CD4-positive, alpha-beta T cell (primary cell): Measurements from ENCODE around the gene CCNJL. TPM values are rescaled to one million over a fixed set of nuclear protein-coding genes. Genes with fewer than 3 reads are reported as not detected.

Source experiments
- ATAC-seq: fragments of 200-7000 bp; cut with Tn5 transposase; one replicate; pipeline ENCODE4 v1.10.0; 2022; ENCODE audit warnings: mild to moderate bottlenecking; ENCODE audit not compliant: poor library complexity
- CTCF ChIA-PET: fragments of 350-600 bp; sonication (Branson Sonifier 250); formaldehyde crosslinking; loops from one replicate; lab custom pipeline; 2021; ENCODE audit warnings: antibody characterized with exemption, inconsistent platforms; lab: Charles Lee
- POLR2A ChIA-PET: fragments of 350-600 bp; sonication (Branson Sonifier 250); formaldehyde crosslinking; loops from one replicate; lab custom pipeline; 2021; ENCODE audit warnings: antibody characterized with exemption, inconsistent platforms; lab: Charles Lee
- DNase-seq, 14 experiments: peaks; one replicate each; pipeline ENCODE4 v3.0.0-alpha.2; 2013 to 2020; ENCODE audit warnings: mixed read lengths in 2 of 14
- H3K27ac ChIP-seq, 2 donors: one replicate each; pipeline versions ENCODE4 v1.5.1 to v1.7.0; 2013; ENCODE audit warnings: low read length in 2 of 2, low read depth in 1 of 2, mild to moderate bottlenecking in 1 of 2
- H3K27me3 ChIP-seq, 2 experiments: 1 replicate in 1 of 2; 2 replicates in 1 of 2; pipeline versions ENCODE4 v1.6.1 to v1.7.0; 2013; ENCODE audit warnings: low read length in 2 of 2, control low read depth in 1 of 2, mild to moderate bottlenecking in 1 of 2, moderate library complexity in 1 of 2; ENCODE audit not compliant: insufficient read depth in 2 of 2, control insufficient read depth in 1 of 2
- H3K36me3 ChIP-seq: one replicate; pipeline ENCODE4 v1.6.1; 2013; ENCODE audit warnings: low read length, control low read depth; ENCODE audit not compliant: insufficient read depth
- H3K4me1 ChIP-seq: one replicate; pipeline ENCODE4 v1.6.1; 2013; ENCODE audit warnings: low read length, control low read depth; ENCODE audit not compliant: insufficient read depth
- H3K4me3 ChIP-seq: one replicate; pipeline ENCODE4 v1.5.1; 2013; ENCODE audit warnings: mild to moderate bottlenecking, low read length, moderate library complexity
- H3K9me3 ChIP-seq, 2 experiments: 1 replicate in 1 of 2; 2 replicates in 1 of 2; pipeline versions ENCODE4 v1.6.1 to v1.7.0; 2013; ENCODE audit warnings: low read length in 2 of 2, mild to moderate bottlenecking in 2 of 2, control low read depth in 1 of 2, moderate library complexity in 1 of 2; ENCODE audit not compliant: control insufficient read depth in 1 of 2, insufficient read depth in 1 of 2
- H3K27ac Mint-ChIP-seq: one replicate; pipeline ENCODE4 v1.8.0; 2020; ENCODE audit warnings: mixed read lengths
- H3K27me3 Mint-ChIP-seq: one replicate; pipeline ENCODE4 v1.8.0; 2021; ENCODE audit warnings: mixed read lengths
- H3K36me3 Mint-ChIP-seq: one replicate; pipeline ENCODE4 v1.8.0; 2021; ENCODE audit warnings: low read depth, mixed read lengths
- H3K4me1 Mint-ChIP-seq: one replicate; pipeline ENCODE4 v1.8.0; 2021; ENCODE audit warnings: low read depth, mixed read lengths
- H3K4me3 Mint-ChIP-seq: one replicate; pipeline ENCODE4 v1.8.0; 2020; ENCODE audit warnings: mild to moderate bottlenecking, mixed read lengths
- H3K9me3 Mint-ChIP-seq: one replicate; pipeline ENCODE4 v1.8.0; 2020; ENCODE audit warnings: mixed read lengths
- intact Hi-C, 2 experiments: fragments of 100-400 bp; cut with DNase I in 1 of 2; cut with micrococcal nuclease in 1 of 2; formaldehyde crosslinking; loops; one replicate each; pipeline versions ENCODE4 v1.15.1 to v1.9.0; 2023 to 2025; cut with DNase I, micrococcal nuclease
- total RNA-seq, 174 experiments: library from RNA in 2 of 174; stranded (reverse) in 2 of 174; gene quantifications; one replicate each; pipeline ENCODE4 v1.2.3 and lab custom pipeline; 2021 to 2026
- TF ChIP-seq, protein P1 (sequence below): fragments of 200-600 bp; IDR thresholded peaks from one replicate; pipeline ENCODE4 v1.8.0; 2022; ENCODE audit warnings: antibody characterized with exemption, mild to moderate bottlenecking

The CCNJL gene
- total RNA-seq, 2 experiments from 2014 or later: not detected

DNA sequence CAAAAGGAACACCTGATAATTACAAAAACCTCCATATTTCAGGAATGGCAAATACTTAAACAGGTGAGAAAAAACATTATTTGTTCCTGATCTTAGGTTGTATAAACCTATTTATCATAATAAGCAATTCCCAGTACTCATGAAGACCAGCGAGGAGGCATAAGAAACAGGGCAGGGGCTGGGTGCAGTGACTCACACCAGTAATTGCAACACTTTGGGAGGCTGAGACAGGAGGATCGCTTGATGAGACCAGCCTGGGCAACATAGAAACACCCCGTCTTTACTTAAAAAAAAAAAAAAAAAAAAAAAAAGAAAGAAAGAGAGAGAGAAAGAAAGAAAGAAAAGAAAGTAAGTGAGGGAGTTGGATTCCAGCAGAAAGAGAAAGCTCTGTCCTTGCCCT lies 21.6 kb downstream of the CCNJL start:
- TF ChIP-seq, protein P1, sequence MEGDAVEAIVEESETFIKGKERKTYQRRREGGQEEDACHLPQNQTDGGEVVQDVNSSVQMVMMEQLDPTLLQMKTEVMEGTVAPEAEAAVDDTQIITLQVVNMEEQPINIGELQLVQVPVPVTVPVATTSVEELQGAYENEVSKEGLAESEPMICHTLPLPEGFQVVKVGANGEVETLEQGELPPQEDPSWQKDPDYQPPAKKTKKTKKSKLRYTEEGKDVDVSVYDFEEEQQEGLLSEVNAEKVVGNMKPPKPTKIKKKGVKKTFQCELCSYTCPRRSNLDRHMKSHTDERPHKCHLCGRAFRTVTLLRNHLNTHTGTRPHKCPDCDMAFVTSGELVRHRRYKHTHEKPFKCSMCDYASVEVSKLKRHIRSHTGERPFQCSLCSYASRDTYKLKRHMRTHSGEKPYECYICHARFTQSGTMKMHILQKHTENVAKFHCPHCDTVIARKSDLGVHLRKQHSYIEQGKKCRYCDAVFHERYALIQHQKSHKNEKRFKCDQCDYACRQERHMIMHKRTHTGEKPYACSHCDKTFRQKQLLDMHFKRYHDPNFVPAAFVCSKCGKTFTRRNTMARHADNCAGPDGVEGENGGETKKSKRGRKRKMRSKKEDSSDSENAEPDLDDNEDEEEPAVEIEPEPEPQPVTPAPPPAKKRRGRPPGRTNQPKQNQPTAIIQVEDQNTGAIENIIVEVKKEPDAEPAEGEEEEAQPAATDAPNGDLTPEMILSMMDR: no peak
- no peaks in the 10 kb centered on the region for H3K36me3 ChIP-seq
- DNase-seq (no peak), ATAC-seq (no peak)
- H3K4me1 Mint-ChIP-seq: no peaks in the 10 kb centered on the region
- H3K27ac Mint-ChIP-seq: no peak overlapping the region
- H3K4me3 Mint-ChIP-seq: no peak overlapping the region
- intact Hi-C loops: no loop called here
- H3K9me3 Mint-ChIP-seq: no peaks in the 10 kb centered on the region
- no peaks in the 10 kb centered on the region for H3K9me3 ChIP-seq
- no peaks in the 10 kb centered on the region for H3K36me3 Mint-ChIP-seq
- no peaks in the 10 kb centered on the region for H3K4me1 ChIP-seq
- CTCF ChIA-PET: no interaction called here
- peaks cover 0 to 2% of the 10 kb centered on the region in 2 experiments for H3K27me3 ChIP-seq
- POLR2A ChIA-PET: no interaction called here
- no peak overlapping the region for H3K4me3 ChIP-seq
- H3K27me3 Mint-ChIP-seq: no peaks in the 10 kb centered on the region
- H3K27ac ChIP-seq: no peak overlapping the region

DNA sequence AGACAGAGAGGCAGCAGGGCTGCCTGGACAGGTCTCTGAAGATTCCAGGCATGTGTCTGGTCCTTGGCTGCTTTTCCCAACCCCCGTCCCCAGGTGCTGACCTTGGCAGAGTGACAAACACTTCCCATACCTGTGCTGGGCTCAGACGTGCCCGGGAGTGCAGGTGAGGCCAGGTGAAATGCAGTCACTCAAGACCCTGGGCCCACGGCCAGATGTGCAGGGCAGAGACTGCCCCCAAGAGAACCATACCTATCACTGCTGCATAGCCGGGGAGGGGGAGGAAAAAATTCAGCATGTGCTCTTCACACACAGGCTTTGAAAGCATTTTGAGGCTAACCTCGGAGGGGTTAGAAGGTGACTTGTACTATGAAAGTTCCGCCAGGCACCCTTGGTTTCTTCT lies 22.6 kb downstream of the CCNJL start:
- H3K36me3 Mint-ChIP-seq: no peaks in the 10 kb centered on the region
- no peak overlapping the region for H3K27ac Mint-ChIP-seq
- no peaks in the 10 kb centered on the region for H3K4me1 Mint-ChIP-seq
- peaks cover 0 to 2% of the 10 kb centered on the region in 2 experiments for H3K27me3 ChIP-seq
- DNase-seq (no peak), ATAC-seq (no peak)
- H3K9me3 Mint-ChIP-seq: no peaks in the 10 kb centered on the region
- ChIA-PET CTCF (no interaction called here), POLR2A (no interaction called here)
- no peaks in the 10 kb centered on the region for H3K36me3 ChIP-seq
- no peaks in the 10 kb centered on the region for H3K9me3 ChIP-seq
- H3K27me3 Mint-ChIP-seq: no peaks in the 10 kb centered on the region
- no peak overlapping the region for H3K4me3 Mint-ChIP-seq
- no peak overlapping the region for H3K4me3 ChIP-seq
- TF ChIP-seq, protein P1: no peak
- H3K27ac ChIP-seq: no peak overlapping the region
- intact Hi-C loops: no loop called here
- no peaks in the 10 kb centered on the region for H3K4me1 ChIP-seq

DNA sequence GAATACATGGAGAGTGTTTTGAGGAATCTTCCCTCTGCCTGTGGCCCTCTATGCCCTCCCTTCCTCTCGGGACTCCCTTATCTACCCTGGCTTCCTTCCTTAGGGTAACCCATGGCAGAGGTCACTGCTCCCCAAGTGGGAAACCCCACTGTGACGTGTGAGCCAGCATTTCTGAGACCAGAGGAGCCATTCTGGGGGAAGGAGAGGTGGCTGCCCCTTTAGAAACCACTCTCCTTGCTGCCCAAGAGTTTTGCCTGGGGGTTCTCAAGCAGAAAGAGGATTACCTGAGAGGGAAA lies 23.1 kb downstream of the CCNJL start:
- Mint-ChIP-seq H3K36me3 (no peaks in the 10 kb centered on the region), H3K27me3 (no peaks in the 10 kb centered on the region), H3K4me3 (no peak overlapping the region), H3K27ac (no peak overlapping the region), H3K9me3 (no peaks in the 10 kb centered on the region), H3K4me1 (no peaks in the 10 kb centered on the region)
- Histone ChIP-seq H3K27ac (no peak overlapping the region), H3K27me3 (peaks cover 0 to 2% of the 10 kb centered on the region in 2 experiments), H3K36me3 (no peaks in the 10 kb centered on the region), H3K4me1 (no peaks in the 10 kb centered on the region), H3K9me3 (no peaks in the 10 kb centered on the region), H3K4me3 (no peak overlapping the region)
- ATAC-seq: no peak
- POLR2A ChIA-PET: no interaction called here
- DNase-seq: no peak
- TF ChIP-seq, protein P1: no peak
- CTCF ChIA-PET: no interaction called here
- intact Hi-C loops: no loop called here
